H1 (cell line): Measurements from ENCODE around the gene PRICKLE1. TPM values are rescaled to one million over a fixed set of nuclear protein-coding genes. Genes with fewer than 3 reads are reported as not detected.

ENCODE experiments used
- POLR2AphosphoS5 ChIP-seq: IDR thresholded peaks from 2 replicates; pipeline ENCODE4 v1.6.1; 2011; ENCODE audit warnings: low read depth, low read length
- RNF2 ChIP-seq: fragments of 200-900, 300-1000 bp; sonication (generic); IDR thresholded peaks from 2 replicates; pipeline ENCODE4 v1.7.1; 2016; ENCODE audit warnings: borderline replicate concordance, low read depth, mild to moderate bottlenecking, antibody characterized with exemption, low read length; ENCODE audit not compliant: poor library complexity, severe bottlenecking; ENCODE audit errors: missing control alignments
- SUZ12 ChIP-seq: fragments of 200-600 bp; sonication (generic); IDR thresholded peaks from 2 replicates; pipeline ENCODE4 v1.6.1; 2012; ENCODE audit warnings: mild to moderate bottlenecking, inconsistent platforms, low read length, moderate library complexity, mixed read lengths
- polyA plus RNA-seq, 7 experiments: library from polyadenylated mRNA; depleted of rRNA in 3 of 7; stranded (reverse) in 5 of 7; unstranded in 2 of 7; fragments of >200 nt in 5 of 7; fragments of 200-250 nt in 2 of 7; gene quantifications; 1 replicate in 5 of 7; 2 replicates in 1 of 7; 4 replicates in 1 of 7; pipeline versions ENCODE4 v1.2.1 to v1.2.3, GENCODE V29; 2011 to 2013; ENCODE audit warnings: missing spikeins in 2 of 7, mixed read lengths in 2 of 7
- total RNA-seq: library from RNA; stranded (reverse); fragmentation: NEBNext Ultra II Directional; extraction: Animal tissue kit (Norgen Biotek cat#: 25700); gene quantifications from 2 replicates; pipeline ENCODE4 v1.2.1, GENCODE V29; 2021

The PRICKLE1 gene
- total and polyA plus RNA-seq, 2 of the 8 experiments (the other 6 are each of a cell fraction or from before 2014, with no cell fraction given), result 14.0 to 22.4 TPM

DNA sequence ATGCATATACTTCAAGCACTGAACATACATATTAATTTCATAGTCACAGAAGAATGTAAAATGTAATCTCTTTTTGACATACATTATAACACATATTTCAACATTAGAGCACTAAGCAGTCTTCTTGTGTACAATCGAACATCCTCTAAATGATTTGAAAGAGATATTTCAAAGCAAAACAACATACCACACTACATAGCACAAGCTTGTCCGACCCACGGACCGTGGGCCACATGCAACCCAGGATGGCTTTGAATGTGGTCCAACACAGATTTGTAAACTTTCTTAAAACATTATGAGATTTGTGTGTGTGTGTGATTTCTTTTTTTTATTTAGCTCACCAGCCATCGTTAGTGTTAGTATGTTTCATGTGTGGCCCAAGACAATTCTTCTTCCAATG is 7.0 kb downstream of the PRICKLE1 start (continued):
- TF ChIP-seq RNF2, result no peak
- TF ChIP-seq SUZ12, result no peak
- TF ChIP-seq POLR2AphosphoS5, result no peak
